ENCODE data around the gene KCNJ12. TPM values are rescaled to one million over a fixed set of nuclear protein-coding genes. Genes with fewer than 3 reads are reported as not detected.

Gene KCNJ12
- total RNA-seq, 4 donors from 2014 or later: 0.84 to 2.4 (median 1.7) TPM

GRCh38 chr17:21353326-21354010, 22.7 kb upstream of the KCNJ12 start:
- Histone ChIP-seq H3K36me3 (no peaks in the 10 kb centered on the region), H3K27ac (peak overlapping the region in 1 of 4 donors; percentile 63), H3K27me3 (no peaks in the 10 kb centered on the region), H3K4me1 (peaks cover 0 to 13% (median 1%) of the 10 kb centered on the region in 4 donors), H3K9me3 (no peaks in the 10 kb centered on the region), H3K4me3 (no peak overlapping the region)
- WGBS, 2 donors: 79 to 87% methylated on average over 13 of the region's 13 CpGs
- TF ChIP-seq EP300 (IDR thresholded peaks at IDR 0.05) (peak in 1 of 2 donors; percentile 57), POLR2A (IDR thresholded peaks at IDR 0.05) (no peak)
- peak in 1 of 2 donors; percentile 36 for DNase-seq (ENCODE audit: low spot score in 2 of 2)

- TF ChIP-seq CTCF (IDR thresholded peaks at IDR 0.05): no peak
- no peak for TF ChIP-seq POLR2A (IDR thresholded peaks at IDR 0.05)
- TF ChIP-seq EP300 (IDR thresholded peaks at IDR 0.05): no peak
- no peak for DNase-seq (ENCODE audit: low spot score in 2 of 2)
These were observed 21.3 kb upstream of the KCNJ12 start for GRCh38 chr17:21354796-21355385.

GRCh38 chr17:21355586-21355985, 20.6 kb upstream of the KCNJ12 start:
- no peak for TF ChIP-seq CTCF (IDR thresholded peaks at IDR 0.05)
- TF ChIP-seq POLR2A (IDR thresholded peaks at IDR 0.05): no peak
- TF ChIP-seq EP300 (IDR thresholded peaks at IDR 0.05): no peak
- Histone ChIP-seq H3K4me1 (peaks cover 0 to 27% (median 3%) of the 10 kb centered on the region in 4 donors), H3K27ac (no peak overlapping the region), H3K4me3 (no peak overlapping the region), H3K36me3 (no peaks in the 10 kb centered on the region), H3K27me3 (no peaks in the 10 kb centered on the region), H3K9me3 (no peaks in the 10 kb centered on the region)
- no peak for DNase-seq (ENCODE audit: low spot score in 2 of 2)
- WGBS, 2 donors: 56 to 65% methylated on average over 9 to 12 of the region's 12 CpGs

More at GRCh38 chr17:21354796-21355385, 21.3 kb upstream of the KCNJ12 start:
- Histone ChIP-seq H3K4me1 (peaks cover 0 to 27% (median 3%) of the 10 kb centered on the region in 4 donors), H3K4me3 (no peak overlapping the region), H3K36me3 (no peaks in the 10 kb centered on the region), H3K9me3 (no peaks in the 10 kb centered on the region), H3K27ac (no peak overlapping the region), H3K27me3 (no peaks in the 10 kb centered on the region)
- 87% methylated on average over 13 of the region's 13 CpGs for WGBS, 2 donors

DNA sequence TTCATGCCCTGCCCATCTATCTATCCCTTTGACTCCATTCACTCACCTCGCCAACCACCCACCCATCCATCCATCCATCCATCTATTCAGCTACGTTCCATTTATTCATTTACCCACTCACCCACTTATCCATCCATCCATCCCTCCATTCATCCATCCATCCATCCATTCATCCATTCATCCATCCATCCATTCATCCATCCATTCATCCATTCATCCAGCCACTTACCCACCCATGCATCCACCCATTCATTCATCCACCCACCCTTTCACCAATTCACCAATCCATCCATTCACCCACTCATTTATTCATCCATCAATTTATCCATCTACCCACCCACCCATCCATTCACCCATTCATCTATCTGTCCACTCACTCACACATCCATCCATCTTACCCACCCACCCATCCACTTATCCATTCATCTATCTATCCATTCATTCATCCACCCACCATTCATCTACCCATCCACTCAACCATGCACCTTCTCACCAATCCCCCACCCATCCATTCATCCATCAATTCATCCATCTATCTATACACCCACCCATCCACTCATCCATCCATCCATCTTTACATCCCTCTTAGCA, 19.5 kb upstream of the KCNJ12 start:
- no peak for DNase-seq (ENCODE audit: low spot score in 2 of 2)
- WGBS, 2 donors: 92 to 93% methylated on average over 2 of the region's 2 CpGs
- no peak for TF ChIP-seq POLR2A (IDR thresholded peaks at IDR 0.05)
- no peak for TF ChIP-seq CTCF (IDR thresholded peaks at IDR 0.05)
- TF ChIP-seq EP300 (IDR thresholded peaks at IDR 0.05): no peak
- no peaks in the 10 kb centered on the region for H3K36me3 ChIP-seq
- peaks cover 0 to 27% (median 3%) of the 10 kb centered on the region in 4 donors for H3K4me1 ChIP-seq
- H3K4me3 ChIP-seq: no peak overlapping the region
- H3K27ac ChIP-seq: no peak overlapping the region
- no peaks in the 10 kb centered on the region for H3K9me3 ChIP-seq
- no peaks in the 10 kb centered on the region for H3K27me3 ChIP-seq

- H3K27ac ChIP-seq: no peak overlapping the region
- 63 to 69% methylated on average over 5 of the region's 5 CpGs for WGBS, 2 donors
- peaks cover 0 to 27% (median 3%) of the 10 kb centered on the region in 4 donors for H3K4me1 ChIP-seq
- H3K4me3 ChIP-seq: no peak overlapping the region
- no peaks in the 10 kb centered on the region for H3K36me3 ChIP-seq
- TF ChIP-seq POLR2A (IDR thresholded peaks at IDR 0.05) (no peak), CTCF (IDR thresholded peaks at IDR 0.05) (no peak), EP300 (IDR thresholded peaks at IDR 0.05) (no peak)
- DNase-seq (ENCODE audit: low spot score in 2 of 2): no peak
- no peaks in the 10 kb centered on the region for H3K9me3 ChIP-seq
- no peaks in the 10 kb centered on the region for H3K27me3 ChIP-seq
These were observed 18.9 kb upstream of the KCNJ12 start for GRCh38 chr17:21357281-21357680.
